ENCODE results near the gene FBXO34. TPM values are rescaled to one million over a fixed set of nuclear protein-coding genes. Genes with fewer than 3 reads are reported as not detected.

FBXO34 gene
- total and polyA plus RNA-seq, 10 of the 15 experiments (the other 5 are each of a cell fraction or from before 2014, with no cell fraction given): 5.6 to 22.8 (median 17.6) TPM

GRCh38 chr14:55243813-55244212, 27.4 kb upstream of the FBXO34 start (continued):
- TF ChIP-seq IRF5 (IDR thresholded peaks at IDR 0.05; ENCODE audit: borderline replicate concordance) (no peak), SPI1 (IDR thresholded peaks at IDR 0.05; ENCODE audit: borderline replicate concordance, insufficient read depth, low read depth, low read length) (no peak), SMC3 (IDR thresholded peaks at IDR 0.05; ENCODE audit: borderline replicate concordance, low read length) (no peak), USF1 (IDR thresholded peaks at IDR 0.05; ENCODE audit: borderline replicate concordance, extremely low read length, insufficient read depth, low read depth, low read length) (no peak)

GRCh38 chr14:55245657-55246268, 25.5 kb upstream of the FBXO34 start:
- Histone ChIP-seq H3K4me3 (no peak overlapping the region), H2AFZ (ENCODE audit: control insufficient read depth, low read depth, low read length) (no peak overlapping the region), H3K4me1 (ENCODE audit: control insufficient read depth, insufficient read depth, low read length) (no peaks in the 10 kb centered on the region), H3K27ac (ENCODE audit: control insufficient read depth, insufficient read depth) (no peak overlapping the region), H4K20me1 (ENCODE audit: control insufficient read depth, insufficient read depth) (no peaks in the 10 kb centered on the region), H3K36me3 (ENCODE audit: control insufficient read depth in 2 of 2, insufficient read depth in 2 of 2, low read length in 1 of 2) (no peaks in the 10 kb centered on the region), H3K79me2 (ENCODE audit: control insufficient read depth, insufficient read depth, low read length) (no peaks in the 10 kb centered on the region), H3K4me2 (ENCODE audit: control insufficient read depth, insufficient read depth) (no peak overlapping the region), H3K9ac (ENCODE audit: control insufficient read depth, insufficient read depth, low read length) (no peak overlapping the region), H3K9me3 (replicated peaks; ENCODE audit: control insufficient read depth, insufficient read depth, low read length) (no peaks in the 10 kb centered on the region), H3K27me3 (replicated peaks in 1 of 2; ENCODE audit: control insufficient read depth in 2 of 2, insufficient read depth in 2 of 2, low read length in 1 of 2) (no peaks in the 10 kb centered on the region)
- FAIRE-seq (peak; percentile 74), DNase-seq (ENCODE audit: low read depth, low spot score) (no peak), ATAC-seq (peak; percentile 83)
- in situ Hi-C loops (cut with MboI): loop anchor here (10.0 kb wide), 1 partner anchor 1229 kb away; no protein-coding TSS in a partner anchor
- ChIA-PET CTCF (interaction anchor here (0.7 to 3.0 kb wide), 19 partner anchors 9 to 434 kb away, joined by 3 to 59 read pairs (median 3); no protein-coding TSS in a partner anchor), POLR2A (no interaction called here), SMC1A (ENCODE audit: uncharacterized antibody, unreplicated experiment) (interaction anchor here (0.6 to 4.3 kb wide), 8 partner anchors 9 to 213 kb away, joined by 3 to 32 read pairs (median 4); partner anchors contain the start of gene FBXO34), RAD21 (ENCODE audit: unreplicated experiment) (interaction anchor here (0.6 to 2.4 kb wide), 5 partner anchors 24 to 190 kb away, joined by 4 to 27 read pairs (median 5); no protein-coding TSS in a partner anchor)
- WGBS (ENCODE audit: insufficient coverage, insufficient replicate concordance, low lambda C conversion rate, missing lambda C conversion rate): 48% methylated on average over 4 of the region's 4 CpGs
- BruUV-seq (replicated peaks): no TSS peak
- intact Hi-C loops (cut with micrococcal nuclease; ENCODE audit: unreplicated experiment): loop anchor here (1.0 kb wide), 2 partner anchors 109 to 185 kb away; no protein-coding TSS in a partner anchor
- TF ChIP-seq ATF3 (IDR thresholded peaks at IDR 0.05; ENCODE audit: borderline replicate concordance, extremely low read depth, low read depth, low read length): no peak
- peak; percentile 79 for TF ChIP-seq SMC3 (IDR thresholded peaks at IDR 0.05; ENCODE audit: borderline replicate concordance, low read length)
- TF ChIP-seq NFXL1 (IDR thresholded peaks at IDR 0.05; ENCODE audit: borderline replicate concordance): no peak
- peak; percentile 68 for TF ChIP-seq RAD21 (IDR thresholded peaks at IDR 0.05; ENCODE audit: insufficient read depth, low read depth, low read length)
- TF ChIP-seq PKNOX1 (IDR thresholded peaks at IDR 0.05): peak; percentile 51; the same call in 1 of the 2 replicates
- no peak for TF ChIP-seq LARP7 (IDR thresholded peaks at IDR 0.05)
- TF ChIP-seq NR2C1 (IDR thresholded peaks at IDR 0.05): no peak
- TF ChIP-seq ZZZ3 (IDR thresholded peaks at IDR 0.05; ENCODE audit: control insufficient read depth, insufficient read length, low read depth): no peak
- no peak for TF ChIP-seq IKZF2 (IDR thresholded peaks at IDR 0.05)
- TF ChIP-seq CTCF (IDR thresholded peaks at IDR 0.05 in 2 of 3, conservative IDR thresholded peaks at IDR 0.05 in 1 of 3; ENCODE audit: control insufficient read depth in 2 of 3, extremely low read depth in 1 of 3, insufficient read depth in 1 of 3, low read depth in 3 of 3, low read length in 3 of 3): peak; percentile 57 to 68 (median 64); a peak in 5 of 6 replicates
- TF ChIP-seq TCF3 (IDR thresholded peaks at IDR 0.05; ENCODE audit: borderline replicate concordance, insufficient read depth, low read depth, low read length): no peak
- TF ChIP-seq TAF1 (IDR thresholded peaks at IDR 0.05; ENCODE audit: borderline replicate concordance, low read depth, low read length): no peak

Measured in GM12878 (cell line).